ENCODE results near the gene ACSL5. TPM values are rescaled to one million over a fixed set of nuclear protein-coding genes. Genes with fewer than 3 reads are reported as not detected.

Gene ACSL5
- total RNA-seq, 1 experiment from 2014 or later = not detected

DNA sequence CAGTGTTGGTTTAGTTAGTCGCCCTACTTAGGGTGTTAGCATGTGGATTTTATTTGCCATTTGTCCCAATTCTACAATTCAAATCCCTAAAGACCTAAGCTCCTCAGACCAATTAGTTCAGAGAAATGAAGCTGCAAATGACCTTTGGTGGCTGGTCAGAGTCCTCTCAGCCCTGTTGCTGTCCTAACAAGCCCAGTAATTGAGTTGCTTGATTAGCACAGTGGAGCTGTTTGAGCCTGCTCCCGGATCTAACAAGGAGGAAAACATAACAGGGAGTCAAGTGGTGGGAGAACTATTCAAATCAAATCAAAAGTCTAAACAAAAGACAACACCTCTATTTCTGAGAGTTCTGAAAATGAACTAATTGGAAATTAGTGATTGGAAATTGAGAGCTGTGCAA is 50.7 kb downstream of the ACSL5 start:
- Histone ChIP-seq H3K4me1 (ENCODE audit: insufficient read depth, low read length) (no peaks in the 10 kb centered on the region), H3K4ac (ENCODE audit: low read depth, low read length) (no peak overlapping the region), H3K9ac (ENCODE audit: extremely low read depth, insufficient read length, low read length) (no peak overlapping the region), H2AK5ac (ENCODE audit: insufficient read length, low read length) (no peak overlapping the region), H3K27ac (ENCODE audit: insufficient read length, low read depth, low read length) (no peak overlapping the region), H3K27me3 (ENCODE audit: insufficient read depth, low read length) (no peaks in the 10 kb centered on the region), H3T11ph (ENCODE audit: low read length) (no peak overlapping the region), H4K20me1 (ENCODE audit: control insufficient read depth, insufficient read depth, insufficient read length) (no peaks in the 10 kb centered on the region), H3K56ac (ENCODE audit: insufficient read length, low read depth, low read length) (no peak overlapping the region), H2AFZ (ENCODE audit: low read length) (no peak overlapping the region), H3K23ac (ENCODE audit: insufficient read length, low read depth, low read length) (no peak overlapping the region), H3K9me3 (ENCODE audit: control insufficient read depth, low read depth, low read length) (no peaks in the 10 kb centered on the region), H4K91ac (ENCODE audit: insufficient read length, low read depth, low read length) (no peak overlapping the region), H3K79me1 (ENCODE audit: insufficient read depth, low read depth, low read length, poor library complexity, severe bottlenecking) (no peaks in the 10 kb centered on the region), H2BK15ac (ENCODE audit: low read depth, low read length) (no peak overlapping the region), H2BK20ac (ENCODE audit: low read depth, low read length, poor library complexity, severe bottlenecking) (no peak overlapping the region), H4K8ac (replicated peaks; ENCODE audit: insufficient read length, low read depth, low read length) (no peak overlapping the region), H3K14ac (ENCODE audit: insufficient read depth, low read length) (no peak overlapping the region), H4K5ac (ENCODE audit: insufficient read length, low read depth, low read length) (no peak overlapping the region), H2BK12ac (ENCODE audit: insufficient read length, low read depth, low read length) (no peak overlapping the region), H2BK120ac (ENCODE audit: low read depth, low read length, poor library complexity, severe bottlenecking) (no peak overlapping the region), H2BK5ac (ENCODE audit: insufficient read length, low read length) (no peak overlapping the region), H3K23me2 (ENCODE audit: insufficient read length, low read depth, low read length, poor library complexity, severe bottlenecking) (no peaks in the 10 kb centered on the region), H3K4me2 (ENCODE audit: insufficient read depth, insufficient read length, low read length) (no peak overlapping the region), H3K18ac (ENCODE audit: insufficient read length, low read depth, low read length) (no peak overlapping the region), H3K79me2 (ENCODE audit: insufficient read depth, low read length) (no peaks in the 10 kb centered on the region)
- H3K9me3 Mint-ChIP-seq = no peaks in the 10 kb centered on the region
- no peaks in the 10 kb centered on the region for H3K4me1 Mint-ChIP-seq
- TF ChIP-seq, protein P1, sequence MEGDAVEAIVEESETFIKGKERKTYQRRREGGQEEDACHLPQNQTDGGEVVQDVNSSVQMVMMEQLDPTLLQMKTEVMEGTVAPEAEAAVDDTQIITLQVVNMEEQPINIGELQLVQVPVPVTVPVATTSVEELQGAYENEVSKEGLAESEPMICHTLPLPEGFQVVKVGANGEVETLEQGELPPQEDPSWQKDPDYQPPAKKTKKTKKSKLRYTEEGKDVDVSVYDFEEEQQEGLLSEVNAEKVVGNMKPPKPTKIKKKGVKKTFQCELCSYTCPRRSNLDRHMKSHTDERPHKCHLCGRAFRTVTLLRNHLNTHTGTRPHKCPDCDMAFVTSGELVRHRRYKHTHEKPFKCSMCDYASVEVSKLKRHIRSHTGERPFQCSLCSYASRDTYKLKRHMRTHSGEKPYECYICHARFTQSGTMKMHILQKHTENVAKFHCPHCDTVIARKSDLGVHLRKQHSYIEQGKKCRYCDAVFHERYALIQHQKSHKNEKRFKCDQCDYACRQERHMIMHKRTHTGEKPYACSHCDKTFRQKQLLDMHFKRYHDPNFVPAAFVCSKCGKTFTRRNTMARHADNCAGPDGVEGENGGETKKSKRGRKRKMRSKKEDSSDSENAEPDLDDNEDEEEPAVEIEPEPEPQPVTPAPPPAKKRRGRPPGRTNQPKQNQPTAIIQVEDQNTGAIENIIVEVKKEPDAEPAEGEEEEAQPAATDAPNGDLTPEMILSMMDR (conservative IDR thresholded peaks at IDR 0.05) = no peak
- H3K36me3 Mint-ChIP-seq (ENCODE audit: insufficient read depth in 1 of 3, low read depth in 3 of 3) = no peaks in the 10 kb centered on the region; a peak in 1 of 7 replicates
- H3K4me3 Mint-ChIP-seq = no peak overlapping the region
- no peak overlapping the region for H3K27ac Mint-ChIP-seq
- WGBS (ENCODE audit: extremely low coverage, insufficient read length, low lambda C conversion rate) = no CpG with 5 or more reads among the region's 2 CpGs
- DNase-seq = no peak
- no peaks in the 10 kb centered on the region; the same call in 1 of the 2 replicates for H3K27me3 Mint-ChIP-seq (ENCODE audit: low read depth)

All from H9 (cell line).